Right ventricle myocardium superior (tissue), 1 donor: Measurements from ENCODE around the gene HMCN1. TPM values are rescaled to one million over a fixed set of nuclear protein-coding genes. Genes with fewer than 3 reads are reported as not detected.

Experiments used
- ATAC-seq: fragments of 200-7000 bp; cut with Tn5 transposase; one replicate; pipeline ENCODE4 v1.9.1; 2020; ENCODE audit warnings: mild to moderate bottlenecking; ENCODE audit not compliant: poor library complexity
- DNase-seq: peaks from one replicate; pipeline ENCODE4 v3.0.0-alpha.2; 2020
- intact Hi-C: fragments of 100-400 bp; cut with DNase I; formaldehyde crosslinking; loops from one replicate; pipeline ENCODE4 v1.11.2; 2022
- total RNA-seq: library from RNA; stranded (reverse); fragmentation: NEBNext Ultra II Directional; extraction: Animal tissue kit (Norgen Biotek cat#: 25700); gene quantifications from one replicate; pipeline ENCODE4 v1.2.1, GENCODE V29; 2021
- donor health status: DM: no; HTN: yes; CAD: no; lungs with severe emphysema.

HMCN1 gene
- total RNA-seq, 1 donor from 2014 or later, result 5.7 TPM

- intact Hi-C loops, result loop anchor here (10.0 kb wide), 1 partner anchor 414 kb away; no protein-coding TSS in a partner anchor
- DNase-seq (no peak), ATAC-seq (no peak)
Measured at GRCh38 chr1:186218654-186219352, 484.6 kb downstream of the HMCN1 start.

- ATAC-seq, result no peak
- intact Hi-C loops, result no loop called here
Measured at GRCh38 chr1:186220067-186220466, 485.9 kb downstream of the HMCN1 start.

GRCh38 chr1:186220911-186221310 is 486.7 kb downstream of the HMCN1 start:
- DNase-seq, result no peak
- ATAC-seq, result no peak
- intact Hi-C loops, result no loop called here

More at GRCh38 chr1:186220067-186220466, 485.9 kb downstream of the HMCN1 start:
- no peak for DNase-seq

- ATAC-seq, result no peak
- intact Hi-C loops, result no loop called here
Measured at GRCh38 chr1:186225096-186225495, 490.9 kb downstream of the HMCN1 start.

GRCh38 chr1:186228749-186229148 is 494.6 kb downstream of the HMCN1 start:
- intact Hi-C loops, result no loop called here
- ATAC-seq (no peak), DNase-seq (no peak)

More at GRCh38 chr1:186225096-186225495, 490.9 kb downstream of the HMCN1 start:
- DNase-seq, result no peak

- intact Hi-C loops, result no loop called here
- ATAC-seq (no peak), DNase-seq (no peak)
Measured at GRCh38 chr1:186231861-186232436, 497.8 kb downstream of the HMCN1 start.

GRCh38 chr1:186234976-186235686 is 500.9 kb downstream of the HMCN1 start:
- no peak for ATAC-seq
- intact Hi-C loops, result no loop called here

GRCh38 chr1:186235696-186236095 is 501.5 kb downstream of the HMCN1 start:
- ATAC-seq, result no peak
- intact Hi-C loops, result no loop called here
- no peak for DNase-seq

More at GRCh38 chr1:186234976-186235686, 500.9 kb downstream of the HMCN1 start:
- no peak for DNase-seq

GRCh38 chr1:186236921-186237320 is 502.7 kb downstream of the HMCN1 start:
- intact Hi-C loops, result no loop called here
- ATAC-seq (no peak), DNase-seq (no peak)

- ATAC-seq (no peak), DNase-seq (no peak)
- intact Hi-C loops, result no loop called here
Measured at GRCh38 chr1:186239171-186239570, 505.0 kb downstream of the HMCN1 start.

GRCh38 chr1:186240436-186240835 is 506.2 kb downstream of the HMCN1 start:
- ATAC-seq, result no peak

More at GRCh38 chr1:186240436-186240835, 506.2 kb downstream of the HMCN1 start:
- no peak for DNase-seq
- intact Hi-C loops, result no loop called here
